ENCODE data around the gene IQCE.

DNA sequence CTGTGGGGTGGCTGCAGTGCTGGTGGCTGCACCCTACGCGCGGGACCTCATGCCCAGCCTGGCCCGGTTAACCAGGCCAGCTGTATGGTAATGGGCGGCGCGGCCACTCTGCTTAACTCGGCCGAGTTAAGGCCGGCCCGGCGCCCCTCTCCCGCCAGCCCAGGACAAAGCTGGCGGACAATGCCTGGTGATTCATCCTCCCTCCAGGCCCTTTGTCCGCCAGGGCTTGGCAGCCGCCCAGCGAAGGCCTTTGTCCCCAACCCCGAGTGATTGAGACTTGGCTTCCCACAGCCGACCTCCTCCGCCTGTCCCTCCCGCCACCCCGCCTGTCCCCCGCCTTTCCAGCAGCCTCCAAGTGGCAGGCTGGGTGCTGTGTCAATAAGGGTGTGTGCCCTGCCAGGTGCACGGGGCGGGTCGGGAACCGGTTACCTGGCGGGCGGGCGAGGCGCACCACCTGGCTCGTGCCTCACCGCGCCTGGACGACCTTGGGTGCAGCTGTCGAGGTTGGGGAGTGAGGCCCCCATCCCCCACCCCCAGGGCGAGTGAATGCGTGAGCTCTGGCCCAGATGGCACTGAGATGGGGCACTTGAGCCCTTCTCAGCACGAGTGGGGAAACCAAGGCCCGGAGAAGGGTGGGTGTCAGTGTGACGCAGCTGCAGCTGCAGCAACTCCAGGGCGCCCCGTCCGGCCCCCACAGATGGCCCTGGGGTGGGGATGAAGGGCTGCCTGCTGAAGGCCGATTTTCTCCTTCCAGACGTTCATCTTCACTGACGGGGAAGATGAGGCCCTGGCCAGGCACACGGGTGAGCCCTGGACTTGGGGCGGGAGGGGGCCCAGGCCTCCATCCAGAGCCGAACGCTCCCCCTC is 34.6 kb upstream of the IQCE start:
- TF ChIP-seq, protein P1, sequence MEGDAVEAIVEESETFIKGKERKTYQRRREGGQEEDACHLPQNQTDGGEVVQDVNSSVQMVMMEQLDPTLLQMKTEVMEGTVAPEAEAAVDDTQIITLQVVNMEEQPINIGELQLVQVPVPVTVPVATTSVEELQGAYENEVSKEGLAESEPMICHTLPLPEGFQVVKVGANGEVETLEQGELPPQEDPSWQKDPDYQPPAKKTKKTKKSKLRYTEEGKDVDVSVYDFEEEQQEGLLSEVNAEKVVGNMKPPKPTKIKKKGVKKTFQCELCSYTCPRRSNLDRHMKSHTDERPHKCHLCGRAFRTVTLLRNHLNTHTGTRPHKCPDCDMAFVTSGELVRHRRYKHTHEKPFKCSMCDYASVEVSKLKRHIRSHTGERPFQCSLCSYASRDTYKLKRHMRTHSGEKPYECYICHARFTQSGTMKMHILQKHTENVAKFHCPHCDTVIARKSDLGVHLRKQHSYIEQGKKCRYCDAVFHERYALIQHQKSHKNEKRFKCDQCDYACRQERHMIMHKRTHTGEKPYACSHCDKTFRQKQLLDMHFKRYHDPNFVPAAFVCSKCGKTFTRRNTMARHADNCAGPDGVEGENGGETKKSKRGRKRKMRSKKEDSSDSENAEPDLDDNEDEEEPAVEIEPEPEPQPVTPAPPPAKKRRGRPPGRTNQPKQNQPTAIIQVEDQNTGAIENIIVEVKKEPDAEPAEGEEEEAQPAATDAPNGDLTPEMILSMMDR (conservative IDR thresholded peaks at IDR 0.05) = no peak
- no peak for TF ChIP-seq EZH2 (IDR thresholded peaks at IDR 0.05; ENCODE audit: low read depth)

Measured in PC-9 (cell line).